ENCODE results near the gene LARGE1. TPM values are rescaled to one million over a fixed set of nuclear protein-coding genes. Genes with fewer than 3 reads are reported as not detected.

LARGE1 gene
- total RNA-seq, 1 experiment from 2014 or later: 5.8 TPM

DNA sequence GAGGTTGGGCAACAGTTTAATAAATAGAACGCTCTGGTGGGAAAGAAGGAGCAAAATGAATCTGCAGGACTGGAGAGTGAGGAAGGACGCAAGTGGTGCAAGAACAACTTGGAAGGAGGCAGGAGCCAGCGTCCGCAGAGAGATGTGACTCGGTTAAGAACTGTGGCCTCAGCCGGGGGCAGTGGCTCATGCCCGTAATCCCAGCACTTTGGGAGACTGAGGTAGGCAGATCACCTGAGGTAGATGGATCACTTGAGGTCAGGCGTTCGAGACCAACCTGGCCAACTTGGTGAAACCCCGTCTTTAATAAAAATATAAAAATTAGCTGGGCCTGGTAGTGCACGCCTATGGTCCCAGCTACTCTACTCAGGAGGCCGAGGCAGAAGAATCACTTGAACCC is 319.7 kb downstream of the LARGE1 start:
- Mint-ChIP-seq H3K27me3 (ENCODE audit: insufficient read depth, unreplicated experiment) (no peaks in the 10 kb centered on the region), H3K4me1 (ENCODE audit: low read depth, unreplicated experiment) (peaks cover 2% of the 10 kb centered on the region), H3K27ac (ENCODE audit: unreplicated experiment) (no peak overlapping the region), H3K9me3 (ENCODE audit: unreplicated experiment) (no peaks in the 10 kb centered on the region), H3K4me3 (ENCODE audit: unreplicated experiment) (no peak overlapping the region), H3K36me3 (ENCODE audit: insufficient read depth, unreplicated experiment) (no peaks in the 10 kb centered on the region)
- no peaks in the 10 kb centered on the region for H3K27me3 ChIP-seq (replicated peaks; ENCODE audit: control insufficient read depth, insufficient read depth, low read length)
- intact Hi-C loops (cut with micrococcal nuclease; ENCODE audit: unreplicated experiment): no loop called here
- ChIA-PET CTCF (no interaction called here), POLR2A (no interaction called here)
- H3K4me3 ChIP-seq (ENCODE audit: low read depth, low read length): no peak overlapping the region
- BruUV-seq (replicated peaks): no TSS peak
- no peaks in the 10 kb centered on the region for H3K36me3 ChIP-seq (ENCODE audit: control insufficient read depth, insufficient read depth, low read length)
- H3K9me3 ChIP-seq: no peaks in the 10 kb centered on the region
- H3K4me1 ChIP-seq: no peaks in the 10 kb centered on the region
- TF ChIP-seq, protein P1, sequence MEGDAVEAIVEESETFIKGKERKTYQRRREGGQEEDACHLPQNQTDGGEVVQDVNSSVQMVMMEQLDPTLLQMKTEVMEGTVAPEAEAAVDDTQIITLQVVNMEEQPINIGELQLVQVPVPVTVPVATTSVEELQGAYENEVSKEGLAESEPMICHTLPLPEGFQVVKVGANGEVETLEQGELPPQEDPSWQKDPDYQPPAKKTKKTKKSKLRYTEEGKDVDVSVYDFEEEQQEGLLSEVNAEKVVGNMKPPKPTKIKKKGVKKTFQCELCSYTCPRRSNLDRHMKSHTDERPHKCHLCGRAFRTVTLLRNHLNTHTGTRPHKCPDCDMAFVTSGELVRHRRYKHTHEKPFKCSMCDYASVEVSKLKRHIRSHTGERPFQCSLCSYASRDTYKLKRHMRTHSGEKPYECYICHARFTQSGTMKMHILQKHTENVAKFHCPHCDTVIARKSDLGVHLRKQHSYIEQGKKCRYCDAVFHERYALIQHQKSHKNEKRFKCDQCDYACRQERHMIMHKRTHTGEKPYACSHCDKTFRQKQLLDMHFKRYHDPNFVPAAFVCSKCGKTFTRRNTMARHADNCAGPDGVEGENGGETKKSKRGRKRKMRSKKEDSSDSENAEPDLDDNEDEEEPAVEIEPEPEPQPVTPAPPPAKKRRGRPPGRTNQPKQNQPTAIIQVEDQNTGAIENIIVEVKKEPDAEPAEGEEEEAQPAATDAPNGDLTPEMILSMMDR (IDR thresholded peaks at IDR 0.05; ENCODE audit: insufficient read depth in 1 of 2, low read depth in 1 of 2, low read length in 1 of 2, severe bottlenecking in 1 of 2, unreplicated experiment in 1 of 2): no peak
- no peak for DNase-seq

DNA sequence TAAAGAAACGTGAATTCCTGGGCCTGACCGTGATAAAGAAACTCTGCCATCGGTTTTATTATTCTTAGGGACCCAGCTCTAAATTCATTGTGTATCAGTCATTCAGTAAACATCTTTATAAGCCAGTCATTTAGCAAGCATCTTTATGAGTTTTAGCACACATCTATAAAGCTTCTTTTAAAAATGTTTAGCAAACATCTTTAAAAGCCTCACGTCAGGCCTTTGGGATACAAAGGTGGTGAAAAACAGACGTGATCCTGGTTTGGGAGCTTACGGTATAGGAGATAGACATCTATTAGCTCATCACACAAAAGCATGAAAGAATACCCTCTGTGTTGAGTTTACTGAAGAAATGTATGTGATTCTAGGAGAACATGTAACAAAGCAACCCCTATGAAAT is 320.2 kb downstream of the LARGE1 start:
- no TSS peak for BruUV-seq (replicated peaks)

DNA sequence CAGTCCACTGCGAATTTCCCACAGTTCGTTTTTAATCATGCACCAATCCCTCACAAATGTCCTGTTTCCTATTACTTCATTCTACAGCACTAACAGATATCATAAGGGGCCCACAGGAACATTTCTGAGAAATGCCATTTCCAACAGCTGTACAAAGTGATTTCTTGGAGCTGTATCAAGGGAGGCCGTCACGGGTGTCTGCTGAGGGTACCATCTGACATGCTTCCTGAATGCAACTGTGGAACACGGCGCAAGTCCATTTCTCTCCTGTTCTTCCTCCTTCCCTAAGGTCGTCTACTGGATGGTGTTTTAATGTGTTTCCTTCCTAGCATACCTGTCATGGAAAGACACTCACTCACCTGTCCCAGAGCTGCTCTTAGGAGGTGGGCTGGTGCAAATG is 320.7 kb downstream of the LARGE1 start:
- BruUV-seq (replicated peaks): no TSS peak
- no peaks in the 10 kb centered on the region for H3K36me3 Mint-ChIP-seq (ENCODE audit: insufficient read depth, unreplicated experiment)
- H3K27me3 Mint-ChIP-seq (ENCODE audit: insufficient read depth, unreplicated experiment): no peaks in the 10 kb centered on the region
- no peak overlapping the region for H3K27ac Mint-ChIP-seq (ENCODE audit: unreplicated experiment)
- intact Hi-C loops (cut with micrococcal nuclease; ENCODE audit: unreplicated experiment): no loop called here
- CTCF ChIA-PET: no interaction called here
- H3K4me1 ChIP-seq: no peaks in the 10 kb centered on the region
- no peak overlapping the region for H3K4me3 Mint-ChIP-seq (ENCODE audit: unreplicated experiment)
- no peaks in the 10 kb centered on the region for H3K9me3 Mint-ChIP-seq (ENCODE audit: unreplicated experiment)
- no peaks in the 10 kb centered on the region for H3K4me1 Mint-ChIP-seq (ENCODE audit: low read depth, unreplicated experiment)
- H3K27me3 ChIP-seq (replicated peaks; ENCODE audit: control insufficient read depth, insufficient read depth, low read length): no peaks in the 10 kb centered on the region
- no peaks in the 10 kb centered on the region for H3K9me3 ChIP-seq
- no peaks in the 10 kb centered on the region for H3K36me3 ChIP-seq (ENCODE audit: control insufficient read depth, insufficient read depth, low read length)
- TF ChIP-seq, protein P1 (IDR thresholded peaks at IDR 0.05; ENCODE audit: insufficient read depth in 1 of 2, low read depth in 1 of 2, low read length in 1 of 2, severe bottlenecking in 1 of 2, unreplicated experiment in 1 of 2): no peak
- DNase-seq: no peak
- POLR2A ChIA-PET: no interaction called here
- H3K4me3 ChIP-seq (ENCODE audit: low read depth, low read length): no peak overlapping the region

More for the DNA sequence above, 320.2 kb downstream of the LARGE1 start:
- Histone ChIP-seq H3K9me3 (no peaks in the 10 kb centered on the region), H3K36me3 (ENCODE audit: control insufficient read depth, insufficient read depth, low read length) (no peaks in the 10 kb centered on the region), H3K4me3 (ENCODE audit: low read depth, low read length) (no peak overlapping the region), H3K4me1 (no peaks in the 10 kb centered on the region), H3K27me3 (replicated peaks; ENCODE audit: control insufficient read depth, insufficient read depth, low read length) (no peaks in the 10 kb centered on the region)
- intact Hi-C loops (cut with micrococcal nuclease; ENCODE audit: unreplicated experiment): no loop called here
- Mint-ChIP-seq H3K27ac (ENCODE audit: unreplicated experiment) (no peak overlapping the region), H3K4me3 (ENCODE audit: unreplicated experiment) (no peak overlapping the region), H3K9me3 (ENCODE audit: unreplicated experiment) (no peaks in the 10 kb centered on the region), H3K4me1 (ENCODE audit: low read depth, unreplicated experiment) (no peaks in the 10 kb centered on the region), H3K27me3 (ENCODE audit: insufficient read depth, unreplicated experiment) (no peaks in the 10 kb centered on the region), H3K36me3 (ENCODE audit: insufficient read depth, unreplicated experiment) (no peaks in the 10 kb centered on the region)
- no peak for DNase-seq
- CTCF ChIA-PET: no interaction called here
- TF ChIP-seq, protein P1 (IDR thresholded peaks at IDR 0.05; ENCODE audit: insufficient read depth in 1 of 2, low read depth in 1 of 2, low read length in 1 of 2, severe bottlenecking in 1 of 2, unreplicated experiment in 1 of 2): no peak
- POLR2A ChIA-PET: no interaction called here
